GM18868 (cell line): ENCODE data around the gene DARS2.
"Not testable (repeated sequence)": the region's sequence is repeated elsewhere in the genome, so short reads cannot be mapped to it uniquely, and the experiment has no call there.

Experiments used
- ATAC-seq: cut with Tn5 transposase; IDR thresholded peaks from one replicate; pipeline ENCODE4 v1.9.1; 2021; ENCODE audit warnings: mild to moderate bottlenecking, moderate library complexity; ENCODE audit not compliant: unreplicated experiment

The DARS2 gene

DNA sequence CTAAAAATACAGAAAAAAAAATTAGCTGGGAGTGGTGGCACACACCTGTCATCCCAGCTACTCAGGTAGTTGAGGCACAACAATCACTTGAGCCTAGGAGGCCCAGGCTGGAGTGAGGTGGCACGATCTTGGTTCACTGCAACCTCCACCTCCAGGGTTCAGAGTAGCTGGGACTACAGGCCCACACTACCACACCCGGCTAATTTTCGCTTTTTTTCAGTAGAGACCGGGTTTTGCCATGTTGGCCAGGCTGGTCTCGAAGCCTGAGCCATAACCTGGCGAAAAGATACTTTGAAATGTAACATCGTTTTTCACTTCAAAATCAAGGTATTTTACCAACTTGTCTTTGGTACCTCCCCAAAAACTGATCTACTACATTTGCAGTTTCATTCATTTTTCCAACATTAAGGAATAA lies 37.3 kb downstream of the DARS2 start:
- ATAC-seq = no peak

DNA sequence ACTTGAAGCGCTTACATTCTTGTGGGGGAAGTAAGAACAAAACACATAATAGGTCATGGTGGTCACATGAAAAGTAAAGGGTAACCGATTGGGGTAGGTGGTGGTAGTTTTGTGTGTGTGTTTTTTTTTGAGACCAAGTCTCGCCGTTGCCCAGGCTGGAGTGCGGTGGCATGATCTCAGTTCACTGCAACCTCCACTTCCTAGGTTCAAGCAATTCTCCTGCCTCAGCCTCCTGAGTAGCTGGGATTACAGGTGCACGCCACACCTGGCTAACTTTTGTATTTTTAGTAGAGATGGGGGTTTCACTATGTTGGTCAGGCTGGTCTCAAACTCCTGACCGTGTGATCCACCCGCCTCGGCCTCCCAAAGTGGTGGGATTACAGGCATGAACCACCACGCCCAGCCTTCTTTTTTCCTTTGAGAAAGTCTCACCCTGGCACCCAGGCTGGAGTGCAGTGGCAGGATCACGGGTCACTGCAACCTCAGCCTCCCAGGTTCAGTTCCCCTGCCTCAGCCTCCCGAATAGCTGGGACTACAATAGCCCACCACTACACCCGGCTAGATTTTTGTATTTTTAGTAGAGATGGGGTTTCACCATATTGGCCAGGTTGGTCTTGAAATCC lies 37.8 kb downstream of the DARS2 start:
- not testable (repeated sequence) for ATAC-seq

DNA sequence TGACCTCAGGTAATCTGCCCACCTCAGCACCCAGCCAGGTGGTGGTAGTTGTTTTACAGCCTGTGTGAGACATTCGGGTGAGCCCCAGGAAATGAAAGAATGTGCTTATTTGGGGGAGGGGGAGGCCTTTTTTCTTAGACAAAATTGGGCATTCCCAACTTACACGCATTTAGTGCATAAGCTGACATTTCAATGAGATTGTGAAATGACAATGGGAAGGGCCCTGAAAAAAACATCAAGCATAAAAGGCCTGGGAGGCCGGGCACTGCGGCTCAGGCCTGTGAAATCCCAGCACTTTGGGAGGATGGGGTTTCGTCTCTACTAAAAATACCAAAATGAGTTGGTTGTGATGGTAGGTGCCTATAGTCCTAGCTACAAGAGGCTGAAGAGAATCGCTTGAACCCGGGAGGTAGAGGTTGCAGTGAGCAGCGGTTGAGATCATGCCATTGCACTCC lies 38.3 kb downstream of the DARS2 start:
- ATAC-seq = no peak

DNA sequence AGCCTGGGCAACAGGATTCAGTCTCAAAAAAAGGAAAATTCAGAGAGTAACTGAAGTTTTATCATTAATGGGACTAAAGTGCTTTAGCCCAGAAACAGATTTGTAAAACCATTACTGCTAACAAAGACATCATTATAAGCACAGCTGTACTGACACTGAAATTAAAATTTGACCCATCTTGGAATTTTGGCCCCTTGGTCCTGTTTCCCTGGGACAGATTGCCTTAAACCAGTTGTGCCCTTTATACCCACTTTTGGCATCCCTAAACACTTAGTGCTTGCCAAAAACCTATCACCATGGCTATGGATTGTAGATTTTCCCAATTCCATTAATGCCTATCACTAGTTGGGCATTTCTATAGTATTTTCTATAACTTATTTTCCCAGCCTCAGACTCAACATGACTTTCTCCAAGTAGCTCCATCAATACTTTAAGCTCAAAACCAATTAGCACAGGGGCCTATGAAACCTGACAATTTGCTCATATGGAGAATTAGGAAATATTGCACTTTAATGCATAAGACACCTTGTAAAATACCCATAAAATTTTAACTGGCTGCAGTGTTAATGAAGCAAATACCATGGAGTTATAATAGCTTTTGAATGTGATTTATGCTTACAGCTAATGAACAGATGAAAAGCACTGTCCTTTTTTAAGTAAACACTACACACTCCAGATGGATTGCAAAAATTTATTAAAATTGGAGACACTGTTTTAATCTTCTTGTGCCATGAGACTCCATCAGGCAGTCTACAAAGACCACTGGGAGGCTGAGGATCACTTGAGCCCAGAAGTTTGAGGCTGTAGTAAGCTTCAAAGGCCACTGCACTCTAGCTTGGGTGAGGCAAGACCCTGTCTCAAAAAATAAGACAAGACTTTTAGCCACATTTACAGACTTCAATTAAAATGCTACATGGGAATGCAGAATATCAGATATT lies 39.0 kb downstream of the DARS2 start:
- no peak for ATAC-seq

DNA sequence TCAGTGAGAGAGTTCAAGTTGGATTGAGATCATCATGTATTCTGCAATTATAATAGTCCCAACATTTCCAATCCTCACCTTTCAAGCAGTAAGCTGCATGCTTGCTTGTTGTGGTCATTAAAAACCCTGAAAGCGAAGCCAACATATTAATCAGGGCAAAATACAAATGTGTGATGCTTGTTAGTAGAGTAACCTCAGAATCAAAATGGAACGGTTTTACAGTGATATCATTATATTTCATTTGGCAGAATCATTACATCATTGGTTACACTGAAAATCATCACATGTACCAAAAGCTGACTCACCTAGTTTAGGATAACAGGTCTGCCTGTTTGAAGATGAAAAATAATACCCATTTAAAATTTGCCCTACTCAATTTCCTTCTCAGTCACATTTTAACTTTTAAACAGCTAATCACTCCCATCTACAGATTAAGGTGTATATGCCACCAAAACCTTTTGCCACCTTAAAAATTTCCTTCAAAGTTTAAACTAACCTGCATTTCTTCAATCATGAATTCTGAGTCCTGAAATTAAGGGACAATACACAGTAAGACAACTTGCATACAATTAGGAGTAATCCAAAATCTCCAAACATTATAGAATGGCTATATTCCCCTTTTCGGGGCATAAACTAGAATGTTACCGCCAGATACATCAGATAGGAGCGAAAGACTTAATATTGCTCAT lies 39.9 kb downstream of the DARS2 start:
- ATAC-seq = no peak

DNA sequence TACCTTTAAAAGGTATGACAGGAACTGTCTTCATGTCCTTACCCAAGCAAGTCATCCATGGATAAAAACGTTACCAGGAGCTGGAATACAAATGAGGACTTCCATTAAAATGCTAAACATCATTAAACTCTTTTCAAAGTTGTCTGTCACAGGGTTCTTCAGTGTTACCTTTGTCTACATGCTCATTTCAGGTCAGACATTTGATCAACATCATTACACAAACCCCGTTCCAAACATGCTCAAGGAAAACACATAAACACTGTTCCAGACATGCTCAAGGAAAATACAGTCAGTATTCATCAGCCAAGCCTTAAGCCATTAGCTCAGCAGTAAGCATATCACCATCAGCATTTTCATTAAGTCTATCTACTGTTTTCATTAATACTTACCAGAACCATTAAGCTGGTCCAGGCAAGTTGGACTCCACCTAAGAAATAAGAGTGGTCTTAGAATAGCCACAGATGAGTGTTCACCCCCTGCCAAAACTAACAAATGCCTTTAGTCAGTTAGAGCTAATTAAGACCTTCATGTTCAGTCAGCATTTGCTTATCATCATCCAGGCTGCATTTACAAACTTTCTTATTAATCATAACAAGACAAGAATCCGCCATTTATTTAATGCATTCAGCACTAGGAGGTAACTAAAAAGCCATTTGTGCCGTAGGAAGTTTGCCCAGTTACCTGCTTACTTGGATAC lies 41.1 kb downstream of the DARS2 start:
- no peak for ATAC-seq

DNA sequence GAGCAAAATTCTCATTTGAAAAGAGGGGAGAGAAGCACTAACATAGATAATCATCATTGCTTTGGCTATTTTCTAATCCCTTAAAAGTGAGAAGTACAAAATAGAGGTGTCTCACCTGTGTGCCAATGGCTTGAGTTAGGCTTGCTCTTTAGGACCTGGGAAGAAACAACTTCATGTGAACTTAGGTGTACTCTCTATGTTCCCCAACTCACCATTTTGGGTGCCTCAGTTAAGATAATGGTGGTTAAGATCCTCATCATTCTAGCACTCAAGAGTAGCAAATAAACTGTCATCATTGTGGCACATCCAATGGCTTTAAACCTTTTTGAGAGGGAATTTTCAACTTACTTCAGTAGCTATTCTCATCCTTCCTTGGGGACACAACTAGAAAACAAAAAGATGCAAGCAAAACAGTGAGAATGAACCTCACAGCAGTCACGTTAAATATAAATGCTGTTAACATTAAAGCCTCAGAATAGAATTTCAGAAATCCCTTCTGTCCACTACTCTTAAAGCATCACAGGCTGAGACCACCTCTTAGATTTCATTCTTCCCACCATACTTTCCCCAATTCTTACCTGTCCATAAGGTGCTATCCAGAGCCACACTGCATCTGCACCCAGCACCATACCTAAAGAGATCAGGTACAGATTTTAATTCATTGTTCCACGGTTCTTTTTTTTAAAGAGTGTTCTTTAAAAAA lies 42.1 kb downstream of the DARS2 start:
- no peak for ATAC-seq

DNA sequence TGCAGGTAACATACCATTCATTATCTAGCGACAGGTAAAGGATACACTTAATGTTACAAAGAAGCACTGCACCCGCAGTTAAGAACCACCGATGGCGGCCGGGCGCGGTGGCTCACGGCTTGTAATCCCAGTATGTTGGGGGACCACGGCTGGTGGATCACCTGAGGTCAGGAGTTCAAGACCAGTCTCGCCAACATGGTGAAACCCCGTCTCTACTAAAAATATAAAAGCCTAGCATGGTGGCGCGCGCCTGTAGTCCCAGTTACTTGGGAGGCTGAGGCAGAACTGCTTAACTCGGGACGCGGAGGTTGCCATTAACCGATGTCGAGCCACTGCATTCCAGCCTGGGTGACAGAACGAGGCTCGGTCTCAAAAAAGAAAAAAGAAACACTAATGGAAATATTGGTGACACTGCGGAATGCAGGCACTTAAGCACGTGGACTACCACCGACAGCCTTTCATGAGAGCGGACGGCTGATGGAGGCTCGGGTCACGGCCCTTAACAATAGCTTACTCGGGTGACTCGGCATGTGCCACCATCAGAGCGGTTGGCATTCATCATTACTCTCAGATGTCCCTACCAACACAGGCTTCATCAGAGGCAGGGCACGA lies 42.8 kb downstream of the DARS2 start:
- ATAC-seq = peak; percentile 1

DNA sequence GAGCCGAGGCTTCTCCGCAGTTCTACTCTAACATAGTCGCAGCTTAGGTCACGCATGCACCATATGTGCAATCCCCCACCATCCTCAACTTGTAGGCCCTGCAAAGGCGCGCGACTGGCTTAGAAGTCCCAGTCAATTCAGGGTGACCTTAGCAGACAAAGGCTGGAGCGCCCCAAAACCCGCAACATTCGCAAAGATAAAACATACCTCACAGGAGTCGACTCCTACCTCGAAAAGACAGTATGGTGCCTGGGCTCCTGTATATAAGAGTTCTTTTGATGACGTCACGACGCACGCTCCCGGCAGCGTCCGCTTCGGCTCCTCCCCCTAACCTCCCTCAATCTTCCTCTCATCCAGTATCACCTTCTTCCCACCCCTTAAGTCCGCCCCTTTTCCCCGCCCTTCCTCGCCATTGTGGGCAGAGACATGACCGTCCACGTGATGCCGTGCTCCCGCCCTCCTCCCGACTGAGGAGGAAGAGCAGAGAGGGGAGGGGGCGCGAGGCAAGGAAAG lies 43.3 kb downstream of the DARS2 start, which contains the start of gene GAS5:
Gene GAS5 (minus strand): TSS at position 237 of the 513 bp plus-strand sequence.
- ATAC-seq = peak; percentile 79

DNA sequence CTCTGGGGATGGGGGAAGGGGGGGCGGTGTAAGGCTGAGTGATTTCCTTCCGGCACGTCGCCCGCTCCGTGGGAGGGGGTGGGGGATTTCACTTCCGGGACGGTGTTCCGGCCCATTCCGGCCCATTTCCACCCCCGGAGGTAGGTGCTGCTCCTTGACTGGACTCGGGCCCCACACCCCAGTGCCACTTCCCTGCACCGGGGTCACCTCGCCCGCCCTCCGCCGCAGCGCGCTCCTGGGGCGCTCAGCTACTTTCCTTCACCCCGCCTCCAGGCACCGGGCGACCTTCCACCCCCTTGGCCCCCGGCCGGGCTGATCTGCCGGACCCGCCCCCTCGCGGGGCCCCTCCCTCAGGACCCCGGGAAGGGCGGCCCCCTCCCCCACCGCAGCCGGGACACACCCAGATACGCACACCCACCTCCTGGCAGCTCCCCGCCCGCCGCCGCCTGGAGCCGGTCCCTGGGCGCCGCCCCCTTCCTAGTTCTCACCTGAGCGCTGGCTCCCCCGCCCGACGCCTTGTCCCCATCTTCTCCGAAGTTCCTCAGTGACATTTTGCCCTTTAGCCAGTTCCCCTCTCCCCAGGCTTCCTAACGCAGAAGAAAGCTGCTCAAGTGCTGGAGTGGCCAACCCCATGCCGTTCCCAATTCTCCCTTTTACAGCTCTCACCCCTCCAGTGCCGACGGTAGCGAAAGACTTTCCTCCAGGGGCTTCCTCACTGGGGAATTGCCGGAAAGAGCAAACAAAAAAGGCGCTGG lies 44.0 kb downstream of the DARS2 start, which contains the start of gene ZBTB37:
Gene ZBTB37 (plus strand): TSS at position 115 of the 755 bp plus-strand sequence. CDS start 1,846 bp downstream, outside the sequence.
- ATAC-seq = peak; percentile 63

DNA sequence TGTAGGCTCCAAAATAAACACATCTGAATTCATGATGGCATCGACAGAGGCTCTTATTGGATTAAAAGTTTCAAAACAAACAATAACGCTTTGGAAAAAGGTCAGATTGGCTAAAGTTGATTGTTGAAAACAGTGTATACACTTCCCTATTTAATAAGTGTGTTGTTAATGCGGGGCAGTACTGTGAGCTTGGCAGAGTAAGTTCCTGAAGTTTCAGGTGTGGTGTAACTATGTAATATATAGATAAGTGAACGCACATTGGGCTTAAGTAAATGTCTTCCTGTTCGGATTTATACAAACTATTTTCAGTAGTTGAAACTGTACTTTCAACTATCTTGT lies 44.5 kb downstream of the DARS2 start:
- ATAC-seq = no peak

DNA sequence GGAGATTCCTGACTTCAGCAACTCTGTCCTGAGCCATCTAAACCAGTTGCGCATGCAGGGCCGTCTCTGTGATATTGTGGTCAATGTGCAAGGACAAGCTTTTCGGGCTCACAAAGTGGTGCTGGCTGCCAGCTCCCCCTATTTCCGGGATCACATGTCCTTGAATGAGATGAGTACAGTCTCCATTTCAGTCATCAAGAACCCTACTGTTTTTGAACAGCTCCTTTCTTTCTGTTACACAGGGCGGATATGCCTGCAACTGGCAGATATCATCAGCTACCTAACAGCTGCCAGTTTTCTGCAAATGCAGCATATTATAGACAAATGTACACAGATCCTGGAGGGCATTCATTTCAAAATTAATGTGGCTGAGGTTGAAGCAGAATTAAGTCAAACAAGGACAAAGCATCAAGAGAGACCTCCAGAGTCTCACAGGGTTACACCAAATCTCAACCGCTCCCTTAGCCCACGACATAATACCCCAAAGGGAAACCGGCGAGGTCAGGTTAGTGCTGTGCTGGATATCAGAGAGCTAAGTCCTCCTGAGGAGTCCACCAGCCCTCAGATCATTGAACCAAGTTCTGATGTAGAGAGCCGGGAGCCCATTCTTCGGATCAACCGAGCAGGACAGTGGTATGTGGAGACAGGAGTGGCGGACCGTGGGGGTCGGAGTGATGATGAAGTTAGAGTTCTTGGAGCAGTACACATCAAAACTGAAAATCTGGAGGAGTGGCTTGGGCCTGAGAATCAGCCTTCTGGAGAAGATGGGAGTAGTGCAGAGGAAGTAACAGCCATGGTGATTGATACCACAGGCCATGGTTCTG lies 46.0 kb downstream of the DARS2 start:
- no peak for ATAC-seq

DNA sequence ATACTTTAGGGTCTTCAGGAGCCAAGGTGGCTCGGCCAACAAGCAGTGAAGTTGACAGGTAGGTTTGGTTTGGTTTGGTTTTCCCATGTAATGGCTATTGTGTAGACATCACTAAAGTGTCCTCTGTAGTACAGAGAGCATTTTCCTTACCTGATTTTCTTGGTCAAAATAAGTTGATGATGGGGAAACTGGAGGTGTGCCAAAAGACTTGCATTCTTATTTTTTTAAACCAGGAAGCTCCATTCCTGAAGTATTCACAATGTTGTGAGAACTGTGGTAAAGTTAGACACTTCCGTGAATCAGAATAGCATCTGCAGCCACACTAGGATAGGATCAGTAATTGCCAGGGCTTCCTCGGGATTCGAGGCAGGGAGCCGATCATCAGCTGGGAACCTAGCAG lies 46.6 kb downstream of the DARS2 start:
- ATAC-seq = no peak

DNA sequence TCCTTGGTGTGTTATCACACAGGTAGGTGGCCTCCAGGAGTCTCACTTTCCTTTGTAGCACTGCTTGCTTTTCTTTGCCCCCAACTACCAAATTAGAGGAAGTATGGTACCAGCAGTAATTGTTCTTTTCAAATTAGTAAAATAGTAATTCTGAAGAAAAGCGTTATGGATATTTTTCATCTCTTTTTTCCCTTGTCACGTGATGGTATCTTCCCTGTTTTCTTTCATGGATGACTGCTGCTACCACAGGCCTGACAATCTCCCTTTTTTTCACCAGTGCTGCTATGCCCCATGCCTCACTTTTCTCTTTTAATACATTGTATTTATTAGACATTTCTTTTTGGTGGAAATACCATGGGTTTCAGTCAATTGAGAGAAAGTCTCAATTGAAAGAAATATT lies 47.0 kb downstream of the DARS2 start:
- no peak for ATAC-seq

DNA sequence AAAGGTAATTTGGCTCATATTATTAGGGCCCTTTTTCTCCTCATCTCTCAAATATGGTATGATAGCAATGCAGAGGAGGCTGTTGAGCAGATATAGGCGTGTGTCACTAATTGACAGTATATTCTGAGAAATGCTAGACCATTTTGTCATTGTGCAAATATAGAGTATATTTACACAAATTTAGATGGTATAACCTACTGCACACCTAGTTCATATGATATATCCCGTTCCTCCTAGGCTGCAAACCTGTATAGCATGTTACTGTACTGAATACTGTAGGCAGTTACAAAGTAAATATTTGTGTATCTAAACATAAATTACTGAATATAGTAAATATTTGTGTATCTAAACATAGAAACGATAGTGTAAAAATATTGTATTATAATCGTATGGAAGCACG lies 52.3 kb downstream of the DARS2 start:
- no peak for ATAC-seq

DNA sequence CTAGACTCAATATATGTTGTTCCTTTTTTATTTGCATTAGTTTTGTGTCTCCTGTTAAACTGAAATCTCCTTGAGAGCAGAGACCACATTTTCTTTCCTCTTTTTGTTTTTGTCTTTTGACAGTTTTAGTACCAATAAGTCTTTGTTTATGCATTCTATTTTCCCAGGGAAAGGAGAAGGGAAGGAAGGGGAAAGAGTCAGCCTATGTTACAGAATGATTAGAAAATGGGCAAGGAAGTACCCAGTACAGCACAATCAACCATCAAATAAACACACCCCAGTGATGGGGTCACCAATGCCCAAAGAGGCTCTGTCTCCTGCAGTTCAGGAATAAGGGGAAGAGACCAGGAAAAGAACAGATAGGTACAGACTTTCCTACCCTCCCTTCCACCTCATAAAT lies 53.8 kb downstream of the DARS2 start:
- ATAC-seq = no peak

DNA sequence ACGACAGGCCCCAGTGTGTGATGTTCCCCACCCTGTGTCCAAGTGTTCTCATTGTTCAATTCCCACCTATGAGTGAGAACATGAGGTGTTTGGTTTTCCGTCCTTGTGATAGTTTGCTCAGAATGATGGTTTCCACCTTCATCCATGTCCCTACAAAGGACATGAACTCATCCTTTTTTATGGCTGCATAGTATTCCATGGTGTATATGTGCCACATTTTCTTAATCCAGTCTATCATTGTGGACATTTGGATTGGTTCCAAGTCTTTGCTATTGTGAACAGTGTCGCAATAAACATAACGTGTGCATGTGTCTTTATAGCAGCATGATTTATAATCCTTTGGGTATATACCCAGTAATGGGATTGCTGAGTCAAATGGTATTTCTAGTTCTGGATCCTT lies 56.6 kb downstream of the DARS2 start:
- ATAC-seq = not testable (repeated sequence)

DNA sequence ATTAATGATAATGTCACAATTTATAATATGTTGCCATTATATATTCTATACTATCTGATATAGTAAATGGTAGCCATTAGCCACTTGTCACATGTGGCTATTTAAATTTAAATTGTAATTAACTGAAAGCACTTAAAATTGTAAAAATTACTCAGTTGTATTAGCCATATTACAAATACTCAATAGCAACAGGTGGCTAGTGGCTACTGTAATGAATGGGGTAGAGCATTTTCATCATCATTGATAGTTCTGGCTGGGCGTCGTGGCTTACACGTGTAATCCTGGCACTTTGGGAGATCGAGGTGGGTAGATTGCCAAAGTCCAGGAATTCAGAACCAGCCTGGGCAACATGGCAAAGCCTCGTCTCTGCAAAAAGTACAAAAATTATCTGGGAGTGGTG lies 60.2 kb downstream of the DARS2 start:
- no peak for ATAC-seq
